ENCODE data around the gene TFDP2.
A peak's percentile ranks its signal among the peaks of the same experiment; 100 is the strongest.
"Not testable (repeated sequence)": the region's sequence is repeated elsewhere in the genome, so short reads cannot be mapped to it uniquely, and the experiment has no call there.

Gene TFDP2

DNA sequence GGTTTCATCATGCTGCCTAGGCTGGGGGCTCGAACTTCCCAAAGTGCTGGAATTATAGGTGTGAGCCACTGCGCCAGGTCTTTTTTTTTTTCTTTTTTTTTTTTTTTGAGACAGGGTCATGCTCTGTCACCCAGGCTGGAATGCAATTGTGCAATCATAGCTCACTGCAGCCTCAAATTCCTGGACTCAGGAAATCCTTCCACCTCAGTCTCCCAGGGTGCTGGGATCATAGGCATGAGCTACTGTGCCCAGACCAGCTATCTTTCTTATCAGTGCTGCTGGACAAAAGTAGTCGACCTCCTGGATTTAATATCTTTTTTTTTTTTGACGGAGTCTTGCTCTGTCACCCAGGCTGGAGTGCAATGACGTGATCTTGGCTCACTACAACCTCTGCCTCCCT, 60.8 kb downstream of the TFDP2 start:
- no peak overlapping the region for H3K4me3 ChIP-seq (replicated peaks in 1 of 2; ENCODE audit: low read depth in 2 of 2, low read length in 2 of 2)
- DNase-seq (ENCODE audit: low read depth in 2 of 2): peak; percentile 22 to 33
- TF ChIP-seq, protein P1, sequence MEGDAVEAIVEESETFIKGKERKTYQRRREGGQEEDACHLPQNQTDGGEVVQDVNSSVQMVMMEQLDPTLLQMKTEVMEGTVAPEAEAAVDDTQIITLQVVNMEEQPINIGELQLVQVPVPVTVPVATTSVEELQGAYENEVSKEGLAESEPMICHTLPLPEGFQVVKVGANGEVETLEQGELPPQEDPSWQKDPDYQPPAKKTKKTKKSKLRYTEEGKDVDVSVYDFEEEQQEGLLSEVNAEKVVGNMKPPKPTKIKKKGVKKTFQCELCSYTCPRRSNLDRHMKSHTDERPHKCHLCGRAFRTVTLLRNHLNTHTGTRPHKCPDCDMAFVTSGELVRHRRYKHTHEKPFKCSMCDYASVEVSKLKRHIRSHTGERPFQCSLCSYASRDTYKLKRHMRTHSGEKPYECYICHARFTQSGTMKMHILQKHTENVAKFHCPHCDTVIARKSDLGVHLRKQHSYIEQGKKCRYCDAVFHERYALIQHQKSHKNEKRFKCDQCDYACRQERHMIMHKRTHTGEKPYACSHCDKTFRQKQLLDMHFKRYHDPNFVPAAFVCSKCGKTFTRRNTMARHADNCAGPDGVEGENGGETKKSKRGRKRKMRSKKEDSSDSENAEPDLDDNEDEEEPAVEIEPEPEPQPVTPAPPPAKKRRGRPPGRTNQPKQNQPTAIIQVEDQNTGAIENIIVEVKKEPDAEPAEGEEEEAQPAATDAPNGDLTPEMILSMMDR (IDR thresholded peaks at IDR 0.05; ENCODE audit: low read depth, low read length): no peak

DNA sequence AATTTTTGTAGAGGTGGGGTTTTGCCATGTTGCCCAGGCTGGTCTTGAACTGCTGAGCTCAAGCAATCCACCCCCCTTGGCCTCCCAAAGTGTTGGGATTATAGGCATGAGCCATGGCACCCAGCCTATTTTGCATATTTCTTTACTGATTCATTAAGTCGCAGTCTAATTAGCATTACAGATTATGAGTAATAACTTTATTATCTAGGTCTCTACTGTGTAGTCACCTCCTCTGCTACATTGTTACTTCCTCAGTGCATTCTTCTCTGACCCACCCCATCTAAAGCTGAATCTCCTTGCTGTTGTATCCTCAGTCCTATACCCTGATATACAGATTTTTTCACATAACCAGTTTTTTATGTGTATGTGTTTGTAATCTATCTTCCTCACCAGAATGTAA, 61.7 kb downstream of the TFDP2 start:
- H3K4me3 ChIP-seq (replicated peaks in 1 of 2; ENCODE audit: low read depth in 2 of 2, low read length in 2 of 2): no peak overlapping the region
- DNase-seq (ENCODE audit: low read depth in 2 of 2): peak; percentile 43 to 75
- TF ChIP-seq, protein P1 (IDR thresholded peaks at IDR 0.05; ENCODE audit: low read depth, low read length): no peak

GRCh38 chr3:142086581-142087090, 62.7 kb downstream of the TFDP2 start:
- DNase-seq (ENCODE audit: low read depth in 2 of 2): no peak
- H3K4me3 ChIP-seq (replicated peaks in 1 of 2; ENCODE audit: low read depth in 2 of 2, low read length in 2 of 2): no peak overlapping the region
- TF ChIP-seq, protein P1 (IDR thresholded peaks at IDR 0.05; ENCODE audit: low read depth, low read length): no peak

DNA sequence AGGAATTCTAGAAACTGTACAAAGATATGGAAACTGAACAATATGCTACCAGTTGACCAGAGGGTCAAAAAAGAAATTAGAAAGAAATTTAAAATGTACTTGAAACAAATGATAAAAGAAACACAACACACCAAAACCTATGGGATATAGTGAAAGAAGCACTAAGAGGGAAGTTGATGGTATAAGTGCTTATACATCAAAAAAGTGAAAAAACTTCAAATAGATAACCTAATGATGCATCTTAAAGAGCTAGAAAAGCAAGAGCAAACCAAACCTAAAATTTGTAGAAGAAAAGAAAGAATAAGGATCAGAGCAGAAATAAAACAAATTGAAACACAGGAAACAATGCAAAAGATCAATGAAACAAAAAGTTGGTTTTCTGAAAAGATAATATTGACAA, 68.2 kb downstream of the TFDP2 start:
- no peak overlapping the region for H3K4me3 ChIP-seq (replicated peaks in 1 of 2; ENCODE audit: low read depth in 2 of 2, low read length in 2 of 2)
- no peak for DNase-seq (ENCODE audit: low read depth in 2 of 2)
- TF ChIP-seq, protein P1 (IDR thresholded peaks at IDR 0.05; ENCODE audit: low read depth, low read length): no peak

DNA sequence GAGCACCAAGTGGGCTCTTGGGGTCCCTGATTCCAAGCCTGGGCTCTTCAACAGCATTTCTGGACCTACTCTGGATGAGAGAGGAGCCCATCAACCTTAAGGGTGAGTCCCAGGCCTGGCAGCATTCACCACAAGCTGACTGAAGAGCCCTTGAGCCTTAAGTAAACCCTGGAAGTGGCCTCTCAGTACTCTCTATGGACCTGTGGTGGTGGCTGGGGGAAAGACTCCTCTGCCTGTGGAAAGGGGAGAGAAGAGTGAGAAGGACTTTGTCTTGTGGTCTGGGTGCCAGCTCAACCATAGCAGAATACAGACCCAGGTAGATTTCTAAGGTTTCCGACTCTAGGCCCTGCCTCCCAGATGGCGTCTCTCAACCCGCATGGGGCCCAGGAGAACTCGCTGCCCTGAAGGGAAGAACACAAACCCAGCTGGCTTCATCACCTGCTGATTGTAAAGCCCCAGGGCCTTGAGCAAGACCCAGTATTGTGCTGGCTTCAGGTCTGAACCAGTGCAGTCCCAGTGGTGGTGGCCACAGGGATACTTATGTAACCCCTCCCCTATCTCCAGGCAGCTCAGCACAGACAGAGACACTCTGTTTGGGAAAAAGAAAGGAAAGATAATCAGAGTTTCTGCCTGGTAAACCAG, 71.4 kb downstream of the TFDP2 start:
- no peak for DNase-seq (ENCODE audit: low read depth in 2 of 2)
- TF ChIP-seq, protein P1 (IDR thresholded peaks at IDR 0.05; ENCODE audit: low read depth, low read length): no peak
- no peak overlapping the region for H3K4me3 ChIP-seq (replicated peaks in 1 of 2; ENCODE audit: low read depth in 2 of 2, low read length in 2 of 2)

GRCh38 chr3:142077155-142077858, 72.0 kb downstream of the TFDP2 start:
- TF ChIP-seq, protein P1 (IDR thresholded peaks at IDR 0.05; ENCODE audit: low read depth, low read length): no peak

GRCh38 chr3:142075656-142076055, 73.7 kb downstream of the TFDP2 start:
- H3K4me3 ChIP-seq (replicated peaks in 1 of 2; ENCODE audit: low read depth in 2 of 2, low read length in 2 of 2); DNase-seq (ENCODE audit: low read depth in 2 of 2): not testable (repeated sequence)

More at GRCh38 chr3:142077155-142077858, 72.0 kb downstream of the TFDP2 start:
- no peak overlapping the region for H3K4me3 ChIP-seq (replicated peaks in 1 of 2; ENCODE audit: low read depth in 2 of 2, low read length in 2 of 2)
- DNase-seq (ENCODE audit: low read depth in 2 of 2): no peak
